Activated gamma-delta T cell treated with anti-CD3 and anti-CD28 coated beads, Interleukin-2, amount 50 U/mL, for 16 hours (primary cell): ENCODE results near the gene TAF11L9.
"Not testable (repeated sequence)": the region's sequence is repeated elsewhere in the genome, so short reads cannot be mapped to it uniquely, and the experiment has no call there.

Source experiments
- DNase-seq: peaks from one replicate; pipeline ENCODE4 v3.0.0-alpha.2; 2020; ENCODE audit warnings: low read depth

The TAF11L9 gene

DNA sequence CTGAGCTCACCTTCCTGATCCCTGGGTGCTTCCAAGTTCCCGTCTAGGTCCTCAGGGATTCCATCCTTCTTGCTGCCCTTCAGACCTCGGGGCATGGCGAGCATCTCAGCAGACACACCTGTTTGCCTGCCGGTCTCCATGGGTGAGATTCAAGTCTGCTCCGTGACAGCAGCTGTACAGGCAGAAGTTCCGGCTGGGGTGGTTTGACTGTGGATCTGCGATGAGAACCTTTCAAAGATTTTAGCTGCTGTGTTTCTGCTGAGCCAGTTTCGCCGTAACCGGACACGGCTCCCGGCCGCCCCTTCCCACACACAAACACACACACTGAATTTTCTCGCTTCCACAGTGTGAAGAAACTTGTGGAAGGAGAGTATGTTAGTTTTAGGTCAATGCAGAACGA, at the start of gene TAF11L9:
Gene TAF11L9 (minus strand): TSS at position 140 of the 400 bp plus-strand sequence.
- DNase-seq: not testable (repeated sequence)

DNA sequence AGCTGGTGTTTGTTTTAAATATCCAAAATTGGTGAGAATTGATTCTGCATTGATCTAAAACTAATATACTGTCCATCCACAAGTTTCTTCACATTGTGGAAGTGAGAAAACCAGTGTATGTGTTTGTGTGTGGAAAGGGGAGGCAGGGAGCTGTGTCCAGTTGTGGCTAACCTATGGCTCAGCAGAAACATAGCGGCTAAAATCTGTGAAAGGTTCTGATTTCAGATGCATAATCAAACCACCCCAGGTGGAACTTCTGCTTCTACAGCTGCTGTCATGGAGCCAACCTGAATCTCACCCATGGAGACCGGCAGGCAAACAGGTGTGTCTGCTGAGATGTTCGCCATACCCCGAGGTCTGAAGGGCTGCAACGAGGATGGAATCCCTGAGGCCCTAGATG, 40.0 kb upstream of the TAF11L9 start, which contains the start of gene TAF11L14:
Gene TAF11L14 (plus strand): TSS at position 301 of the 400 bp plus-strand sequence.
- no peak for DNase-seq

GRCh38 chr5:17631788-17632187, 37.6 kb upstream of the TAF11L9 start, which contains the start of gene TAF11L13:
TSS of gene TAF11L13 (plus strand) at chr5:17632088.
- not testable (repeated sequence) for DNase-seq

DNA sequence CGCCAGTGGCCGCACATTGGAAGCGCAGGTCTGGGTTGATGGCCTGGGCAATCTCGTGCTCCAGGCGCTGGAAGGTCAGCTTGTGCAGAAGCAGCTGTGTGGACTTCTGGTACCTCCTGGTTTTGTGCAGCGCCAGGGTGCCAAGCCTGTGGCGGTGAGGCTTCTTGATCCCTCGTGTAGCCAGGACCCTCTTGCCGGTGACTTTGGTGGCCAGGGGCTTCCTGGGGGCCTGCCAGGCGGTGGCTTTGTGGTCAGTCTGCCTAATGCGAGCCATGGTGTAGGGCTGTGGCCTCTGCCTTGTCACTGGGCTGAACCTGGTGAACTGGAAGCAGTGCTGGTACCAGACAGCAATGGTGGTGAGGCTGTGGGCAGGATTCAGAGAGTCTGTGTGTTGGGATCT, 31.5 kb upstream of the TAF11L9 start:
- no peak for DNase-seq

DNA sequence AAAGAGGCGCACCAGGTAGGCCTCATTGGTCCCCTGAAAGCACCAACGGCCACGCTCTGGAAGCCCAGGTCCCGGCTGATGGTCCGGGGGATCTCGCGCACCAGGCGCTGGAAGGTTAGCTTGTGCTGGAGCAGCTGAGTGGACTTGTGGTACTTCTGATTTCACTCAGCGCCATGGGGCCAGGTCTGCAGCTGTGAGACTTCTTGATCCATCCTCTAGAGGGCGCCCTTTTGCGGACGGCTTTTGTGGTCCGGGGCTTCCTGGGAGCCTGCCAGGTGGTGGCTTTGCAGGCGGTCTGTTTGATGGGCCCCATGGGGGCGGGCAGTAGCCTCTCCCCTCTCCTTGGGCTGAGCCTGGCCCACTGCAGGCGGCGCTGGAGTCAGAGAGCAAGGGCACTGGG, 26.4 kb upstream of the TAF11L9 start:
- no peak for DNase-seq

DNA sequence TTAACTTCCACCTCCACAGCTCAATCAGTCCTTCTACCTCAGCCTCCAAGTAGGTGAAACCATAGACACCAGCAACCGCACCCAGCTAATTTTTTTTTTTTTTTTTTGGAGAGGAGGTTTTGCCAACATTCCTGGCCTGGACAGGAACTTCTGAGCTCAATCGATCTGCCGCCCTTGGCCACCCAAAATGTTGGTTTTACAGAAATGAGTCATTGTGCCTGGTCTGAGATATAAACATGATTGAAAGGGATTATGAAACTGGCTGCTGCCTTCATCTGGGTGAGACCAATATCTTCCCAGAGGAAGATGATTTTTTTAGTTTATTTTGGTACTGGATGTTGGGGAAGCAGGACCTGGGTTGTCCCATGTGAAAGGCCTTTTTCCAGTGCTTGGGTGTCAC, 25.2 kb upstream of the TAF11L9 start:
- no peak for DNase-seq

GRCh38 chr5:17614872-17615605, 20.8 kb upstream of the TAF11L9 start:
- no peak for DNase-seq

GRCh38 chr5:17610092-17610491, 15.9 kb upstream of the TAF11L9 start, which contains the start of gene TAF11L12:
TSS of gene TAF11L12 (plus strand) at chr5:17610392.
- DNase-seq: not testable (repeated sequence)

GRCh38 chr5:17607461-17607860, 13.3 kb upstream of the TAF11L9 start:
- DNase-seq: not testable (repeated sequence)

GRCh38 chr5:17604951-17605350, 10.8 kb upstream of the TAF11L9 start:
- no peak for DNase-seq

GRCh38 chr5:17603880-17604279, 9.7 kb upstream of the TAF11L9 start, which contains the start of gene TAF11L11:
TSS of gene TAF11L11 (plus strand) at chr5:17604183.
- DNase-seq: not testable (repeated sequence)

DNA sequence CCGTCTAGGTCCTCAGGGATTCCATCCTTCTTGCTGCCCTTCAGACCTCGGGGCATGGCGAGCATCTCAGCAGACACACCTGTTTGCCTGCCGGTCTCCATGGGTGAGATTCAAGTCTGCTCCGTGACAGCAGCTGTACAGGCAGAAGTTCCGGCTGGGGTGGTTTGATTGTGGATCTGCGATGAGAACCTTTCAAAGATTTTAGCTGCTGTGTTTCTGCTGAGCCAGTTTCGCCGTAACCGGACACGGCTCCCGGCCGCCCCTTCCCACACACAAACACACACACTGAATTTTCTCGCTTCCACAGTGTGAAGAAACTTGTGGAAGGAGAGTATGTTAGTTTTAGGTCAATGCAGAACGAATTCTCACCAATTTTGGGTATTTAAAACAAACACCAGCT, 3.5 kb upstream of the TAF11L9 start, which contains the start of gene TAF11L10:
Gene TAF11L10 (minus strand): TSS at position 101 of the 400 bp plus-strand sequence.
- not testable (repeated sequence) for DNase-seq

- not testable (repeated sequence) for DNase-seq
Observed at GRCh38 chr5:17590860-17591259, 3.3 kb downstream of the TAF11L9 start, which contains the start of gene TAF11L8. TSS of gene TAF11L8 (minus strand) at chr5:17590960.

DNA sequence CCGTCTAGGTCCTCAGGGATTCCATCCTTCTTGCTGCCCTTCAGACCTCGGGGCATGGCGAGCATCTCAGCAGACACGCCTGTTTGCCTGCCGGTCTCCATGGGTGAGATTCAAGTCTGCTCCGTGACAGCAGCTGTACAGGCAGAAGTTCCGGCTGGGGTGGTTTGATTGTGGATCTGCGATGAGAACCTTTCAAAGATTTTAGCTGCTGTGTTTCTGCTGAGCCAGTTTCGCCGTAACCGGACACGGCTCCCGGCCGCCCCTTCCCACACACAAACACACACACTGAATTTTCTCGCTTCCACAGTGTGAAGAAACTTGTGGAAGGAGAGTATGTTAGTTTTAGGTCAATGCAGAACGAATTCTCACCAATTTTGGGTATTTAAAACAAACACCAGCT, 8.5 kb downstream of the TAF11L9 start, which contains the start of gene TAF11L7:
Gene TAF11L7 (minus strand): TSS at position 101 of the 400 bp plus-strand sequence.
- not testable (repeated sequence) for DNase-seq
